ENCODE results near the gene UCN2. TPM values are rescaled to one million over a fixed set of nuclear protein-coding genes. Genes with fewer than 3 reads are reported as not detected.

UCN2 gene
- total and polyA plus RNA-seq, 9 of the 15 experiments (the other 6 are each of a cell fraction or from before 2014, with no cell fraction given): 0.08 to 0.11 TPM; not detected in 7

- TF ChIP-seq MTA1 (IDR thresholded peaks at IDR 0.05; ENCODE audit: borderline replicate concordance) (no peak), ARHGAP35 (IDR thresholded peaks at IDR 0.05; ENCODE audit: partially characterized antibody) (no peak), CREB5 (CRISPR knock-in tag; IDR thresholded peaks at IDR 0.05) (no peak), BCL6 (CRISPR knock-in tag; IDR thresholded peaks at IDR 0.05) (no peak), MAX (CRISPR knock-in tag; IDR thresholded peaks at IDR 0.05) (no peak), ZNF277 (CRISPR knock-in tag; IDR thresholded peaks at IDR 0.05; ENCODE audit: borderline replicate concordance) (no peak), TCF3 (CRISPR knock-in tag; IDR thresholded peaks at IDR 0.05) (peak; percentile 90), CREB1 (IDR thresholded peaks at IDR 0.05) (no peak), CREB1 (CRISPR knock-in tag; IDR thresholded peaks at IDR 0.05) (no peak; the same call in 1 of the 2 replicates), ZBED1 (IDR thresholded peaks at IDR 0.05) (no peak), TAF15 (IDR thresholded peaks at IDR 0.05; ENCODE audit: low read depth, low read length) (no peak), PRPF4 (IDR thresholded peaks at IDR 0.05; ENCODE audit: insufficient read depth, low read depth, low read length, poor library complexity, severe bottlenecking) (no peak), RCOR1 (IDR thresholded peaks at IDR 0.05; ENCODE audit: borderline replicate concordance in 1 of 2, low read depth in 2 of 2, low read length in 2 of 2) (peak in 1 of 2 experiments; percentile 87; a peak in 2 of 4 replicates), TSHZ1 (CRISPR knock-in tag; IDR thresholded peaks at IDR 0.05) (no peak), ZNF77 (CRISPR knock-in tag; IDR thresholded peaks at IDR 0.05) (no peak), KAT8 (IDR thresholded peaks at IDR 0.05; ENCODE audit: low read depth) (no peak), ZBTB12 (CRISPR knock-in tag; IDR thresholded peaks at IDR 0.05) (no peak), SNRNP70 (optimal IDR thresholded peaks at IDR 0.05; ENCODE audit: low read depth, low read length) (no peak), GTF2F1 (IDR thresholded peaks at IDR 0.05; ENCODE audit: low read depth, low read length) (no peak), CBFB (CRISPR knock-in tag; IDR thresholded peaks at IDR 0.05) (no peak), NCOA2 (IDR thresholded peaks at IDR 0.05; ENCODE audit: partially characterized antibody in 2 of 2) (no peak), EP400 (IDR thresholded peaks at IDR 0.05) (peak; percentile 37; the same call in 1 of the 2 replicates)
Measured at GRCh38 chr3:48555231-48555948, 8.2 kb downstream of the UCN2 start (continued).

All from K562 (cell line).